Measurements from ENCODE around the gene MOB1A.

DNA sequence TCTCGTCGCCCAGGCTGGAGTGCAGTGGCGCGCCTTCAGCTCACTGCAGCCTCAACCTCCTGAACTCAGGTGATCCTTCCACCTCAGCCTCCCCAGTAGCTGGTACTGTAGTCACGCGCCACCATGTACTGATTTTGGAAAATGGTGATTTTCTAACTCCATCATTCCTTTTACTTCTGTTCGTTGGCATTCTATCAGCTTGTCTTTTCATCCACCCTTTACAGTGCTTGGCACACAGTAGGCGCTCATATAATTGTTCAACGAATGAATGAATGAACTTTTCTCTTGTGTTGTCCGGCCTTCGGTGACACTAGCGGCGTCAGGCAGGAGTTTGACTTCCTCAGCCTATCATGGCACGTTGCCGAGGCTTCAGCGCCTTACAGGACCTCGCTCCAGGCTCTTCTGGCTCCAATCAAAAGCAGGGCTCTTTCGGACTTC is 19.4 kb upstream of the MOB1A start:
- TF ChIP-seq, protein P1, sequence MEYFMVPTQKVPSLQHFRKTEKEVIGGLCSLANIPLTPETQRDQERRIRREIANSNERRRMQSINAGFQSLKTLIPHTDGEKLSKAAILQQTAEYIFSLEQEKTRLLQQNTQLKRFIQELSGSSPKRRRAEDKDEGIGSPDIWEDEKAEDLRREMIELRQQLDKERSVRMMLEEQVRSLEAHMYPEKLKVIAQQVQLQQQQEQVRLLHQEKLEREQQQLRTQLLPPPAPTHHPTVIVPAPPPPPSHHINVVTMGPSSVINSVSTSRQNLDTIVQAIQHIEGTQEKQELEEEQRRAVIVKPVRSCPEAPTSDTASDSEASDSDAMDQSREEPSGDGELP (IDR thresholded peaks at IDR 0.05; ENCODE audit: borderline replicate concordance, low read depth) = no peak
- TF ChIP-seq RXRA (CRISPR knock-in tag; IDR thresholded peaks at IDR 0.05) = no peak
- no peak for TF ChIP-seq KAT7 (CRISPR knock-in tag; IDR thresholded peaks at IDR 0.05; ENCODE audit: borderline replicate concordance)
- TF ChIP-seq IRF1 (CRISPR knock-in tag; IDR thresholded peaks at IDR 0.05; ENCODE audit: low read depth) = no peak
- TF ChIP-seq ZNF350 (CRISPR knock-in tag; IDR thresholded peaks at IDR 0.05; ENCODE audit: borderline replicate concordance, low read depth) = no peak; the same call in 1 of the 2 replicates
- TF ChIP-seq ZFP36L1 (CRISPR knock-in tag; IDR thresholded peaks at IDR 0.05) = no peak; the same call in 1 of the 2 replicates
- no peak for TF ChIP-seq SRSF4 (IDR thresholded peaks at IDR 0.05; ENCODE audit: low read depth, low read length, poor library complexity, severe bottlenecking)
- no peak for TF ChIP-seq ARNTL (CRISPR knock-in tag; IDR thresholded peaks at IDR 0.05)
- TF ChIP-seq, protein P2, sequence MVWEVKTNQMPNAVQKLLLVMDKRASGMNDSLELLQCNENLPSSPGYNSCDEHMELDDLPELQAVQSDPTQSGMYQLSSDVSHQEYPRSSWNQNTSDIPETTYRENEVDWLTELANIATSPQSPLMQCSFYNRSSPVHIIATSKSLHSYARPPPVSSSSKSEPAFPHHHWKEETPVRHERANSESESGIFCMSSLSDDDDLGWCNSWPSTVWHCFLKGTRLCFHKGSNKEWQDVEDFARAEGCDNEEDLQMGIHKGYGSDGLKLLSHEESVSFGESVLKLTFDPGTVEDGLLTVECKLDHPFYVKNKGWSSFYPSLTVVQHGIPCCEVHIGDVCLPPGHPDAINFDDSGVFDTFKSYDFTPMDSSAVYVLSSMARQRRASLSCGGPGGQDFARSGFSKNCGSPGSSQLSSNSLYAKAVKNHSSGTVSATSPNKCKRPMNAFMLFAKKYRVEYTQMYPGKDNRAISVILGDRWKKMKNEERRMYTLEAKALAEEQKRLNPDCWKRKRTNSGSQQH (CRISPR knock-in tag; IDR thresholded peaks at IDR 0.05; ENCODE audit: low read depth) = peak; percentile 44; the same call in 1 of the 2 replicates
- TF ChIP-seq HMGXB4 (CRISPR knock-in tag; IDR thresholded peaks at IDR 0.05; ENCODE audit: borderline replicate concordance in 1 of 2, low read depth in 1 of 2) = no peak
